HEK293 (cell line): ENCODE results near the gene CPLX1.
A peak's percentile ranks its signal among the peaks of the same experiment; 100 is the strongest.

ENCODE experiments used
- CTCF ChIA-PET: fragments of 350-600 bp; formaldehyde crosslinking; extraction: SDS; loops from one replicate; lab custom pipeline; 2021; ENCODE audit warnings: antibody characterized with exemption; lab: Yijun Ruan, JAX
- POLR2A ChIA-PET: fragments of 300-600 bp; formaldehyde crosslinking; extraction: SDS; loops from one replicate; lab custom pipeline; 2020; ENCODE audit warnings: antibody characterized with exemption, inconsistent platforms; lab: Yijun Ruan, JAX
- H3K27ac ChIP-seq: fragments of 200-500 bp; sonication (Bioruptor generic); 2 replicates; pipeline ENCODE4 v1.5.1; 2014; ENCODE audit warnings: low read depth, low read length, control low read depth, inconsistent platforms; ENCODE audit errors: extremely low read depth
- H3K36me3 ChIP-seq, 2 experiments: fragments of 200-500 bp in 1 of 2; sonication (Bioruptor generic) in 1 of 2; 1 replicate in 1 of 2; 2 replicates in 1 of 2; pipeline ENCODE4 v1.5.1; 2014 to 2017; ENCODE audit warnings: inconsistent platforms in 2 of 2, low read length in 2 of 2; ENCODE audit not compliant: control insufficient read depth in 2 of 2, insufficient read depth in 1 of 2
- H3K4me1 ChIP-seq: fragments of 200-500 bp; sonication (Bioruptor generic); 2 replicates; pipeline ENCODE4 v1.5.1; 2014; ENCODE audit warnings: mild to moderate bottlenecking, low read length, inconsistent platforms; ENCODE audit not compliant: control insufficient read depth, insufficient read depth
- H3K4me3 ChIP-seq: 2 replicates; pipeline ENCODE4 v1.5.1; 2011; ENCODE audit warnings: low read depth, mild to moderate bottlenecking, control low read depth, low read length, moderate library complexity
- H3K9me3 ChIP-seq: fragments of 200-500 bp; sonication (Bioruptor generic); 2 replicates; pipeline ENCODE4 v1.5.1; 2014; ENCODE audit warnings: low read depth, low read length, inconsistent platforms; ENCODE audit not compliant: control insufficient read depth, insufficient read depth
- EGR2 ChIP-seq: fragments of 450-650 bp; formaldehyde crosslinking; IDR thresholded peaks from 2 replicates; pipeline ENCODE4 v1.5.1; 2016; ENCODE audit warnings: low read depth, missing biosample characterization, missing genetic modification characterization
- GLIS2 ChIP-seq: fragments of 450-650 bp; formaldehyde crosslinking; IDR thresholded peaks from 2 replicates; pipeline ENCODE4 v1.5.1; 2016; ENCODE audit warnings: missing biosample characterization, missing genetic modification characterization
- IKZF3 ChIP-seq: fragments of 450-650 bp; IDR thresholded peaks from 2 replicates; pipeline ENCODE4 v1.5.0; 2018; ENCODE audit warnings: missing biosample characterization, mild to moderate bottlenecking, missing genetic modification characterization, moderate library complexity
- KLF8 ChIP-seq: fragments of 450-650 bp; formaldehyde crosslinking; IDR thresholded peaks from 2 replicates; pipeline ENCODE4 v1.5.1; 2016; ENCODE audit warnings: missing biosample characterization, missing genetic modification characterization
- RBAK ChIP-seq: fragments of 450-650 bp; formaldehyde crosslinking; IDR thresholded peaks from 2 replicates; pipeline ENCODE4 v1.5.1; 2016; ENCODE audit warnings: missing biosample characterization, missing genetic modification characterization
- SALL2 ChIP-seq: fragments of 450-650 bp; formaldehyde crosslinking; IDR thresholded peaks from 2 replicates; pipeline ENCODE4 v1.5.0; 2017; ENCODE audit warnings: missing biosample characterization, mild to moderate bottlenecking, missing genetic modification characterization, borderline replicate concordance
- SP3 ChIP-seq: fragments of 450-650 bp; formaldehyde crosslinking; IDR thresholded peaks from 2 replicates; pipeline ENCODE4 v1.5.1; 2016; ENCODE audit warnings: missing biosample characterization, missing genetic modification characterization
- TRIM28 ChIP-seq: IDR thresholded peaks from 2 replicates; pipeline ENCODE4 v1.6.1; 2011; ENCODE audit warnings: low read length, control low read depth, borderline replicate concordance
- ZFHX2 ChIP-seq: fragments of 450-650 bp; formaldehyde crosslinking; conservative IDR thresholded peaks from 2 replicates; pipeline ENCODE4 v1.5.1; 2016; ENCODE audit warnings: missing biosample characterization, missing genetic modification characterization
- ZNF112 ChIP-seq: fragments of 450-650 bp; formaldehyde crosslinking; IDR thresholded peaks from 2 replicates; pipeline ENCODE4 v1.5.0; 2017; ENCODE audit warnings: missing biosample characterization, missing genetic modification characterization
- ZNF214 ChIP-seq: fragments of 450-650 bp; formaldehyde crosslinking; IDR thresholded peaks from 2 replicates; pipeline ENCODE4 v1.5.1; 2017; ENCODE audit warnings: missing biosample characterization, mild to moderate bottlenecking, missing genetic modification characterization, borderline replicate concordance
- ZNF394 ChIP-seq: fragments of 450-650 bp; formaldehyde crosslinking; IDR thresholded peaks from 2 replicates; pipeline ENCODE4 v1.5.1; 2016; ENCODE audit warnings: missing biosample characterization, missing genetic modification characterization, mild to moderate bottlenecking, moderate library complexity, borderline replicate concordance
- ZNF530 ChIP-seq: fragments of 450-650 bp; formaldehyde crosslinking; IDR thresholded peaks from 2 replicates; pipeline ENCODE4 v1.5.1; 2016; ENCODE audit warnings: low read depth, missing biosample characterization, missing genetic modification characterization
- ZNF544 ChIP-seq: fragments of 450-650 bp; formaldehyde crosslinking; IDR thresholded peaks from 2 replicates; pipeline ENCODE4 v1.5.0; 2017; ENCODE audit warnings: missing biosample characterization, missing genetic modification characterization
- ZNF548 ChIP-seq: fragments of 450-650 bp; formaldehyde crosslinking; IDR thresholded peaks from 2 replicates; pipeline ENCODE4 v1.5.1; 2016; ENCODE audit warnings: missing biosample characterization, missing genetic modification characterization
- ZNF785 ChIP-seq: fragments of 450-650 bp; formaldehyde crosslinking; IDR thresholded peaks from 2 replicates; pipeline ENCODE4 v1.5.1; 2016; ENCODE audit warnings: missing biosample characterization, missing genetic modification characterization
- ZNF843 ChIP-seq: fragments of 450-650 bp; formaldehyde crosslinking; IDR thresholded peaks from 2 replicates; pipeline ENCODE4 v1.5.1; 2016; ENCODE audit warnings: missing biosample characterization, missing genetic modification characterization
- ZSCAN16 ChIP-seq: fragments of 450-650 bp; formaldehyde crosslinking; IDR thresholded peaks from 2 replicates; pipeline ENCODE4 v1.5.1; 2016; ENCODE audit warnings: missing biosample characterization, missing genetic modification characterization
- TF ChIP-seq, protein P1 (sequence below): fragments of 450-650 bp; formaldehyde crosslinking; IDR thresholded peaks from 2 replicates; pipeline ENCODE4 v1.5.1; 2016; ENCODE audit warnings: missing biosample characterization, missing genetic modification characterization
- TF ChIP-seq, protein P2 (sequence below): sonication (generic); formaldehyde crosslinking; IDR thresholded peaks from 2 replicates; pipeline ENCODE4 v1.8.1; 2022; ENCODE audit warnings: mild to moderate bottlenecking, moderate library complexity, missing genetic modification reagents
- TF ChIP-seq, protein P3 (sequence below): fragments of 450-650 bp; formaldehyde crosslinking; IDR thresholded peaks from 2 replicates; pipeline ENCODE4 v1.5.1; 2016; ENCODE audit warnings: missing biosample characterization, missing genetic modification characterization

The CPLX1 gene

DNA sequence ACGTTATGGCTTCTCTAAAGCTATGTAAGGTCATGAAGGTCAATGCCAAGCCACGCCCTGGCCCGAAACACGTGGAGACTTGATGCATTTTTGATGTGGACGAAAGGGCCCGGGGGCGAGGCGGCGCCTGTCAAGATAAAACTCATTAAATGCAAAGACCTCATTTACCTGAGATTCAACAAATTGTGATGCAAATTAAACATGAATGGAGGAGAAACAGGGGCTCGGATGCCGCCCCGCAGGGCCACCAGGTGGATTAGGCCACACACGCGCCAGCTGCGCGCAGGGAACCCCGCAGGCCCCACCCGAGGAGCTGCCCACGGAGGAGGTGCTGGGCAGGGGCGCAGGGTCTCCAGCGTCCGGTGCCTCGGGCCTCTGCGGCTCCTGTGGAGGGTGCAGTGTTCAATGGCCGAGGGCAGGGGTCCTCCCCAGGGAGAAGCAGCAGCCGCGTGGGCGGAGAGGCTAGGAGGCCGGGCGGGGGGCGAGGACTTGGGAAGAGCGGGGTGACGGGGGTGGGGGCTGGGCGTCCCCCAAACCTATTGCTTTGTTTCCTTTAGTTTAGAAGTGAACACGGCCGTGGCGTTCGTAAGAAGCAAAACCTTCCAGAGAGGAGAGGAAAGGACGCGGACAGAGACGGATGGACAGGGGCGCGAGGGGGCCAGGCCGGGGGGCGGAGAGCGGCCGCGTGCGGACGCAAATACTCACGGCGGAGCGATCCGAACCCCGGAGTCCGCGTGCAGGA lies 40.4 kb downstream of the CPLX1 start:
- ChIA-PET POLR2A (no interaction called here), CTCF (no interaction called here)
- Histone ChIP-seq H3K4me1 (no peaks in the 10 kb centered on the region), H3K9me3 (no peaks in the 10 kb centered on the region), H3K4me3 (no peak overlapping the region), H3K27ac (no peak overlapping the region), H3K36me3 (peaks cover 0 to 3% of the 10 kb centered on the region in 2 experiments; a peak in 1 of 3 replicates)
- no peak for TF ChIP-seq ZNF112
- no peak for TF ChIP-seq RBAK (tag by site-specific recombination)
- TF ChIP-seq ZNF548 = no peak
- TF ChIP-seq SP3 = no peak
- TF ChIP-seq, protein P1, sequence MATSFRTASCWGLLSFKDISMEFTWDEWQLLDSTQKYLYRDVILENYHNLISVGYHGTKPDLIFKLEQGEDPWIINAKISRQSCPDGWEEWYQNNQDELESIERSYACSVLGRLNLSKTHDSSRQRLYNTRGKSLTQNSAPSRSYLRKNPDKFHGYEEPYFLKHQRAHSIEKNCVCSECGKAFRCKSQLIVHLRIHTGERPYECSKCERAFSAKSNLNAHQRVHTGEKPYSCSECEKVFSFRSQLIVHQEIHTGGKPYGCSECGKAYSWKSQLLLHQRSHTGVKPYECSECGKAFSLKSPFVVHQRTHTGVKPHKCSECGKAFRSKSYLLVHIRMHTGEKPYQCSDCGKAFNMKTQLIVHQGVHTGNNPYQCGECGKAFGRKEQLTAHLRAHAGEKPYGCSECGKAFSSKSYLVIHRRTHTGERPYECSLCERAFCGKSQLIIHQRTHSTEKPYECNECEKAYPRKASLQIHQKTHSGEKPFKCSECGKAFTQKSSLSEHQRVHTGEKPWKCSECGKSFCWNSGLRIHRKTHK (tag by site-specific recombination) = no peak
- TF ChIP-seq ZNF785 = no peak
- no peak for TF ChIP-seq ZSCAN16 (tag by site-specific recombination)
- TF ChIP-seq, protein P2, sequence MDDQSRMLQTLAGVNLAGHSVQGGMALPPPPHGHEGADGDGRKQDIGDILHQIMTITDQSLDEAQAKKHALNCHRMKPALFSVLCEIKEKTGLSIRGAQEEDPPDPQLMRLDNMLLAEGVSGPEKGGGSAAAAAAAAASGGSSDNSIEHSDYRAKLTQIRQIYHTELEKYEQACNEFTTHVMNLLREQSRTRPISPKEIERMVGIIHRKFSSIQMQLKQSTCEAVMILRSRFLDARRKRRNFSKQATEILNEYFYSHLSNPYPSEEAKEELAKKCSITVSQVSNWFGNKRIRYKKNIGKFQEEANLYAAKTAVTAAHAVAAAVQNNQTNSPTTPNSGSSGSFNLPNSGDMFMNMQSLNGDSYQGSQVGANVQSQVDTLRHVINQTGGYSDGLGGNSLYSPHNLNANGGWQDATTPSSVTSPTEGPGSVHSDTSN (CRISPR knock-in tag) = no peak
- TF ChIP-seq ZNF530 (tag by site-specific recombination) = no peak
- no peak for TF ChIP-seq TRIM28
- TF ChIP-seq KLF8 = no peak

DNA sequence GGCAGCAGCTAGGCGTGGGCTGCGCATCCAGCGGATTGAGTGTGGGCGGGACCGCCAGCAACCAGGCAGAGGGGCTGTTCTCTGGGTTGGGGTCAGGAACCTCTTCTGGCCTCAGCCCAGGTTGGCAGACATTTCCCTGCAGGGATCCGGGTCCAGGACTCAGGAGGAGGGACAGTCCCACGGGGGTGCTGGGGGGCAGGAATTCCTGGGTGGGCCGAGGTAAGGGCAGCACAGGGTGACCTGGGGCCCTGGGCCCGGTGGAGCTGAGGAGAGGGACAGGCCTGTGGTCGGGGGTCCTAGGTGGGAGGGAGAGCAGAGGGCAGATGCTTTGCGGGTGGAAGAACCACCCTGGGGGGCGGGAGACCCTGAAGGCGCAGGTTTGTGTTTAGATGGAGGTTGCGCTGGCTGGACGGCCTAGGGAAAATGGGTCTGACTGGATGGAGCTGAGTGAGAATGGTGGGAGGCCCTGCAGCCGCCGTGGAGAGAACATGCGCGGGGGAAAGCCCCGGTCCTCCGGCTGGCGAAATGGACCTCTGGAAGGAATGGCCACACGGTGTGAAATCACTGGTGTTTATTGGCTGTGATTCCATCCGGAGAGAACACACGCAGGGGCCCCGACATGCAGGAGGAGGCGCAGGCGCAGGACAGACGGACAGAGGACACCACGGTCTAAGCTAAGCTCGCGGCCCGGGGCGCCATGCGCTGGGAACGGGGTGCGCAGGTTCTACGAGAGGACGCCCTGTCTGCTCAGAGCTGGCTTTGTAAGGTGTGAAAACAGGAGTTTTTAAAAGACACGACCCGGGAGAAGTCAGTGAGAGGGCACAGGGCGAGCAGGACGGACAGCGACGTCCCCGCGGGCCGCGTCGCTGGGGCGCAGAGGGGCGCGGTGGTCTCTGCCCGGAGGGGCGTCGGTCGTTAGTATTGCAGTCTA lies 41.3 kb downstream of the CPLX1 start:
- ChIA-PET POLR2A (no interaction called here), CTCF (no interaction called here)
- no peaks in the 10 kb centered on the region for H3K4me1 ChIP-seq
- no peak overlapping the region for H3K4me3 ChIP-seq
- no peaks in the 10 kb centered on the region for H3K9me3 ChIP-seq
- no peak overlapping the region for H3K27ac ChIP-seq
- TF ChIP-seq ZNF544 (no peak), ZNF843 (no peak), GLIS2 (tag by site-specific recombination) (peak; percentile 35; the same call in 1 of the 2 replicates), ZNF394 (tag by site-specific recombination) (no peak), ZNF214 (tag by site-specific recombination) (no peak), EGR2 (tag by site-specific recombination) (no peak), IKZF3 (tag by site-specific recombination) (no peak), ZFHX2 (tag by site-specific recombination) (peak; percentile 26; the same call in 1 of the 2 replicates), SALL2 (tag by site-specific recombination) (no peak)
- TF ChIP-seq, protein P3, sequence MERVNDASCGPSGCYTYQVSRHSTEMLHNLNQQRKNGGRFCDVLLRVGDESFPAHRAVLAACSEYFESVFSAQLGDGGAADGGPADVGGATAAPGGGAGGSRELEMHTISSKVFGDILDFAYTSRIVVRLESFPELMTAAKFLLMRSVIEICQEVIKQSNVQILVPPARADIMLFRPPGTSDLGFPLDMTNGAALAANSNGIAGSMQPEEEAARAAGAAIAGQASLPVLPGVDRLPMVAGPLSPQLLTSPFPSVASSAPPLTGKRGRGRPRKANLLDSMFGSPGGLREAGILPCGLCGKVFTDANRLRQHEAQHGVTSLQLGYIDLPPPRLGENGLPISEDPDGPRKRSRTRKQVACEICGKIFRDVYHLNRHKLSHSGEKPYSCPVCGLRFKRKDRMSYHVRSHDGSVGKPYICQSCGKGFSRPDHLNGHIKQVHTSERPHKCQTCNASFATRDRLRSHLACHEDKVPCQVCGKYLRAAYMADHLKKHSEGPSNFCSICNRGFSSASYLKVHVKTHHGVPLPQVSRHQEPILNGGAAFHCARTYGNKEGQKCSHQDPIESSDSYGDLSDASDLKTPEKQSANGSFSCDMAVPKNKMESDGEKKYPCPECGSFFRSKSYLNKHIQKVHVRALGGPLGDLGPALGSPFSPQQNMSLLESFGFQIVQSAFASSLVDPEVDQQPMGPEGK (tag by site-specific recombination) = no peak
- TF ChIP-seq, protein P2 (CRISPR knock-in tag) = no peak
- peaks cover 7 to 12% of the 10 kb centered on the region in 2 experiments; a peak in 2 of 3 replicates for H3K36me3 ChIP-seq
